Measurements from ENCODE around the gene TP53TG5.

GRCh38 chr20:45366192-45366591 is 11.9 kb downstream of the TP53TG5 start:
- TF ChIP-seq, protein P1, sequence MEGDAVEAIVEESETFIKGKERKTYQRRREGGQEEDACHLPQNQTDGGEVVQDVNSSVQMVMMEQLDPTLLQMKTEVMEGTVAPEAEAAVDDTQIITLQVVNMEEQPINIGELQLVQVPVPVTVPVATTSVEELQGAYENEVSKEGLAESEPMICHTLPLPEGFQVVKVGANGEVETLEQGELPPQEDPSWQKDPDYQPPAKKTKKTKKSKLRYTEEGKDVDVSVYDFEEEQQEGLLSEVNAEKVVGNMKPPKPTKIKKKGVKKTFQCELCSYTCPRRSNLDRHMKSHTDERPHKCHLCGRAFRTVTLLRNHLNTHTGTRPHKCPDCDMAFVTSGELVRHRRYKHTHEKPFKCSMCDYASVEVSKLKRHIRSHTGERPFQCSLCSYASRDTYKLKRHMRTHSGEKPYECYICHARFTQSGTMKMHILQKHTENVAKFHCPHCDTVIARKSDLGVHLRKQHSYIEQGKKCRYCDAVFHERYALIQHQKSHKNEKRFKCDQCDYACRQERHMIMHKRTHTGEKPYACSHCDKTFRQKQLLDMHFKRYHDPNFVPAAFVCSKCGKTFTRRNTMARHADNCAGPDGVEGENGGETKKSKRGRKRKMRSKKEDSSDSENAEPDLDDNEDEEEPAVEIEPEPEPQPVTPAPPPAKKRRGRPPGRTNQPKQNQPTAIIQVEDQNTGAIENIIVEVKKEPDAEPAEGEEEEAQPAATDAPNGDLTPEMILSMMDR (IDR thresholded peaks at IDR 0.05): no peak
- TF ChIP-seq POLR2AphosphoS5 (IDR thresholded peaks at IDR 0.05): no peak
- TF ChIP-seq POLR2A (IDR thresholded peaks at IDR 0.05): no peak

Measured in breast epithelium (tissue), 3 donors.